ENCODE results near the gene CTSZ. TPM values are rescaled to one million over a fixed set of nuclear protein-coding genes. Genes with fewer than 3 reads are reported as not detected.

The CTSZ gene
- total and polyA plus RNA-seq, 2 of the 4 experiments (the other 2 are of a cell fraction), result 46.1 to 88.5 TPM

DNA sequence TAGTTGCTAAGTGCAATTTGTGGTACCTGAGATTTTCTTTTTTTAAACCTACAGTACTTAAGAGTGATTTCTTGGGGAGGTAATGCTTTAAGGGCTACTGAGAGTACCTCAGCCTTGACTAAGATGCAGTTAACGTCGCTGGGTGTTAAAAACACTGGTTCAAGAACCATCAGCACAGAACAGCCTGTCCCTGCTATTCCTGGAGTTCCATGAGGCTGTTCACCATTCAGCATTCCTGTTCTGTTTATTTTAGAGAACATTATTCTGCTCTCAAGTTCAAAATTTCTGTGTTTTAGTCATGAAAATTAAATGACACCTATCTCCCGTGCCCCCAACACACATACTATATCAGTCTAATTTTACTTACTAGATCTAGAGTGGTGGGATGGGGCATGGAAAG lies 37.2 kb upstream of the CTSZ start:
- TF ChIP-seq RAD21 (IDR thresholded peaks at IDR 0.05; ENCODE audit: low read length) (no peak), RFX5 (IDR thresholded peaks at IDR 0.05; ENCODE audit: low read depth, low read length) (no peak), MAZ (IDR thresholded peaks at IDR 0.05; ENCODE audit: borderline replicate concordance, low read depth, low read length) (no peak), NFE2L2 (IDR thresholded peaks at IDR 0.05; ENCODE audit: low read depth, low read length) (no peak), MAFK (IDR thresholded peaks at IDR 0.05; ENCODE audit: low read depth, low read length) (no peak)
- TF ChIP-seq, protein P1, sequence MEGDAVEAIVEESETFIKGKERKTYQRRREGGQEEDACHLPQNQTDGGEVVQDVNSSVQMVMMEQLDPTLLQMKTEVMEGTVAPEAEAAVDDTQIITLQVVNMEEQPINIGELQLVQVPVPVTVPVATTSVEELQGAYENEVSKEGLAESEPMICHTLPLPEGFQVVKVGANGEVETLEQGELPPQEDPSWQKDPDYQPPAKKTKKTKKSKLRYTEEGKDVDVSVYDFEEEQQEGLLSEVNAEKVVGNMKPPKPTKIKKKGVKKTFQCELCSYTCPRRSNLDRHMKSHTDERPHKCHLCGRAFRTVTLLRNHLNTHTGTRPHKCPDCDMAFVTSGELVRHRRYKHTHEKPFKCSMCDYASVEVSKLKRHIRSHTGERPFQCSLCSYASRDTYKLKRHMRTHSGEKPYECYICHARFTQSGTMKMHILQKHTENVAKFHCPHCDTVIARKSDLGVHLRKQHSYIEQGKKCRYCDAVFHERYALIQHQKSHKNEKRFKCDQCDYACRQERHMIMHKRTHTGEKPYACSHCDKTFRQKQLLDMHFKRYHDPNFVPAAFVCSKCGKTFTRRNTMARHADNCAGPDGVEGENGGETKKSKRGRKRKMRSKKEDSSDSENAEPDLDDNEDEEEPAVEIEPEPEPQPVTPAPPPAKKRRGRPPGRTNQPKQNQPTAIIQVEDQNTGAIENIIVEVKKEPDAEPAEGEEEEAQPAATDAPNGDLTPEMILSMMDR (conservative IDR thresholded peaks at IDR 0.05; ENCODE audit: low read depth, low read length), result no peak
- dilution Hi-C loops (cut with HindIII; ENCODE audit: low sequenced_read_pairs, unreplicated experiment), result no loop called here
- no peak overlapping the region for H3K27ac ChIP-seq (ENCODE audit: insufficient read depth, low read length)
- ATAC-seq (ENCODE audit: low read depth) (no peak), DNase-seq (no peak)
- in situ Hi-C loops (cut with MboI; ENCODE audit: low sequenced_read_pairs), result loop anchor here (25.0 kb wide), 3 partner anchors 807 to 1657 kb away; partner anchors contain the start of genes ANKRD60 and RBM38
- H3K9me3 ChIP-seq (ENCODE audit: control insufficient read depth, insufficient read depth, low read length), result no peaks in the 10 kb centered on the region
- H2AFZ ChIP-seq (replicated peaks; ENCODE audit: low read length, poor library complexity), result no peak overlapping the region
- POLR2A ChIA-PET (ENCODE audit: unreplicated experiment), result no interaction called here
- no peak overlapping the region for H2BK15ac ChIP-seq (ENCODE audit: low read depth, low read length)
- no peak overlapping the region for H2BK5ac ChIP-seq (ENCODE audit: low read depth, low read length, poor library complexity, severe bottlenecking)
- no peak overlapping the region for H2AK9ac ChIP-seq (replicated peaks; ENCODE audit: low read depth, low read length, poor library complexity)
- no peak overlapping the region for H2BK120ac ChIP-seq (ENCODE audit: low read depth, low read length)
- peaks cover under 1% of the 10 kb centered on the region; the same call in 1 of the 2 replicates for H3K27me3 ChIP-seq (ENCODE audit: control insufficient read depth, insufficient read depth, low read length)
- no peak overlapping the region for H2AK5ac ChIP-seq (ENCODE audit: low read depth, low read length)
- no peak overlapping the region for H4K91ac ChIP-seq (ENCODE audit: insufficient read depth, low read depth, low read length)
- CTCF ChIA-PET, result interaction anchor here (0.7 to 1.7 kb wide), 2 partner anchors 13 to 216 kb away, joined by 3 to 5 read pairs; partner anchors contain the start of gene ATP5F1E
- no peaks in the 10 kb centered on the region; the same call in 1 of the 2 replicates for H3K36me3 ChIP-seq (ENCODE audit: control insufficient read depth, insufficient read depth, low read length)
- no TSS peak for BruUV-seq (replicated peaks)
- H3K14ac ChIP-seq (replicated peaks; ENCODE audit: low read depth, low read length), result no peak overlapping the region
- 0 out of 2 replicates have a peak, but pooled peaks cover 11% of the 10 kb centered on the region for H3K9me1 ChIP-seq (ENCODE audit: insufficient read depth, low read length)
- H4K20me1 ChIP-seq (ENCODE audit: insufficient read depth, low read length), result 0 out of 2 replicates have a peak, but pooled peaks cover 5% of the 10 kb centered on the region
- no peak overlapping the region for H3K18ac ChIP-seq (ENCODE audit: low read depth, low read length)
- no peak overlapping the region for H3K4ac ChIP-seq (ENCODE audit: low read depth, low read length)
- H2BK20ac ChIP-seq (ENCODE audit: low read depth, low read length), result no peak overlapping the region
- intact Hi-C loops (cut with micrococcal nuclease), result loop anchor here (10.0 kb wide), 1 partner anchor 809 kb away; no protein-coding TSS in a partner anchor
- peaks cover 18 to 33% of the 10 kb centered on the region in 2 experiments for H3K79me1 ChIP-seq (ENCODE audit: low read depth in 1 of 2, low read length in 2 of 2)
- no peak overlapping the region for H4K5ac ChIP-seq (ENCODE audit: low read depth, low read length)
- H3K4me1 ChIP-seq (ENCODE audit: control insufficient read depth, insufficient read depth, low read length), result peaks cover 8% of the 10 kb centered on the region
- no peak overlapping the region for H3K9ac ChIP-seq (ENCODE audit: low read depth, low read length)
- H3K23ac ChIP-seq (ENCODE audit: low read depth, low read length), result no peak overlapping the region
- H3K56ac ChIP-seq (ENCODE audit: extremely low read depth, insufficient read depth, low read length), result no peak overlapping the region
- no peak overlapping the region for H3K4me2 ChIP-seq (ENCODE audit: low read depth, low read length)
- no CpG with 5 or more reads among the region's 3 CpGs for WGBS, 2 experiments (ENCODE audit: extremely low coverage in 2 of 2, insufficient read length in 1 of 2)
- H3K4me3 ChIP-seq (ENCODE audit: insufficient read depth, low read depth, low read length), result no peak overlapping the region
- H4K8ac ChIP-seq (ENCODE audit: low read depth in 2 of 2, low read length in 2 of 2), result no peak overlapping the region

Data from IMR-90 (cell line).